ENCODE measurements around the gene CAV1.

CAV1 gene

DNA sequence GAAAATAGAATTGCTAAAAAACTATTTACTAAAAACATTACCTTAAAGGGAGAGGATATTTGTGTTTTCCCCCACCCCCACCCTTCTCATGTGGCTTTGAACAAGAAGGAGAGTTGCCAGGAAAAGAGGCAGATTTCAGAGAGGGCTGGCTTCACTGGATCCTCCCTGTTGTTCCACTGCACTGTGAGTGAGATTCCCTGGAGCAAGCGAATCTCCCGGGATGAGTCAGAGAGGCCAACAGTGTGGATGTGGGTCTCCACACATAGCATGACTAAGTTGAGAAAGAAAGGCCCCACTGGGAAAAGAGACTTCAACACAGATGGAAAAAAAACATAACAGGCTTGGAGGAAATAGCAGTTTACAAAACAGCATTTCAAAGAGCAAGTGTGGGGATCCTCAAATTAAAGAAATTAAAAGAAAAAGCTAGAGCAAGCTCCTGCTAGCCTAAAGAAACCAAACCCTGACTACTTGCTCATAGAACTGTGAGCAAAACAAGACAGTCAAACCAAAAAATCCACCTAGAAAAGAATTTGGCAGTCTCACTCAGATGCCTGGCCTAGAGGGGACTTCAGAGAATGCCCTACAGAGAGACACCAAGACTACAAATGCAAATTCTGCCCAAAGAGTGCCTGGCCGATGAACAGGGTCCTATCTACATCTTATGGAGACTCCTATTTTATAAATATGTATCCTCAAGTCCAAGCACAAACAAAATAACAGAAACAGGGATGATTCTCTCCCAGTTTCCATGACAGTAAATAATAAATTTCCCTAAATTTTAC lies 3.4 kb downstream of the CAV1 start:
- peak in 1 of 56 donors; percentile 12 for DNase-seq

DNA sequence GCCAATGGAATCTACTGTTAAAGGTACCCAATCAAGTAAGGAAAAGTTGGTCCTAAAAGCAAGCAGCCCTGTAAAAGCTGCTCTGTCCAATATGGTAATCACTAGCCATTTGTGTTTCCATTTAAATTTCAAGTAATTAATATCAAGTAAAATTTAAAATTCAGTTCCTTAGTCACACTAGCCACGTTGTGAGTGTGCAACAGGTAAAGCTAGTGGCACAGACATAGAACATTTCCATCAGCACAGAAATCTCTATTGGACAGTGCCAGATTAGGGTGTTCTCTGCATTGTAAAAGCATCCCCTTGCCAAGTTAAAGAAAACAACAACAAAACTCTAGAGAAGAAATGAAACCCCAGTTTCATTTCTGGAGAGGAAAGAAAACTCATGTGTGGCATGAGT lies 4.4 kb downstream of the CAV1 start:
- no peak for DNase-seq

DNA sequence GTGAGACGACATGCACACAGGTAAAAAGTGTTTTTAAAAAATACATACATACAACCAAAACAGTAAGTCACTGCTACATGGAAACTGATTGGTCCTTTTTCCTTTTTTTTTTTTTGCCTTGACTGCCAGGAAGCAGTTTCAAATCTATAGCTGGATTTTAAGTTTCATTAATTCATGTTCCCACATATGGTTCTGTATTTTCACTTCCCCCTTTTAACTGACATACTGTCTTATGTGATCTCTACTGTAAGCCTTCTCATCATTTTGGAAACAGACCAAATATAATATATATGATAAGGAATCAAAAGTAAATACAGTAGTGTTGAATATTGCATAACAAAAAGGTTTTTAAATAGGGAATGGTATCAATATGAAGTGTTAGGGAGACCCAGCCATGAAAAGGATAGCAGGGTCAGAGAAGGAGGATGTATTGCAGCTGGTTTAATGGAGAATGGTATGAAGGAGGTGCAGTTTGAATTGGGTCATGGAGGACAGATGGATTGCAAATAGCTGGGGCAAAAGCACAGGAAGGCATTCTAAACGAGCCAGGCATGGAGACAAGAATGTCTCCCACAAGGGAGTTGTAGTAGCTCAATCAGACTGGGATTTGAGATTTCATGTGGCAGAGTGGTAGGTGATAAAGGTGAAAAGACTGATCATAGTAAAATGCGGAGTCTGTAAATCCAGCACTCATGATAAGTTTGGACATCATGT lies 5.4 kb downstream of the CAV1 start:
- no peak for DNase-seq

DNA sequence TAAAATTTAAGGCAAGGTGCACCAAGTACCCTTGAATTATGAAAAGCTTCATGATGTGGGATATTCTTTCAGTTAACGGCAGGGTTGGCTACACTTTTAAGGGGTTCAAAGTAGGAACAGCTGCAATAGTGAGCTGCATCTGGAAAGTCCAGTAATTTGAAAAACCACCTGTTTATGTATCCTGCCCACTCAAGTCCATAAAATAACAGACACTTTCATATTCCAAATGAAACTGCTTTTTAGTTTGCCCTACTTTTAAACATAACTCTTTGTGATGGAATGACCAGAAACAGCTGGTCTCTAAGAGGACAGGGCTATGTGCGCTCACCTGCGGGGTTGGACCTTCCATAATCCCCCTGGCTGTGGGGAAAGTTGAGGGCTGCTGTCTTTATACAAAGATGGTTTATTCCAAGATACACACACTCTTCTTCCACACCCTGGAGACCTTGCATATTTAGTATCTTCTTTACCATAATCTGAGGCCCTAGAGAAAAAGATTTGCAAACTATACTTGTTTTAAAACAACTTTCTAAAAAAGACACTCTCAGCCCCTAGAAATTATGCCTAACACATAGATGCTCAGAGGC lies 7.4 kb downstream of the CAV1 start:
- DNase-seq = no peak

DNA sequence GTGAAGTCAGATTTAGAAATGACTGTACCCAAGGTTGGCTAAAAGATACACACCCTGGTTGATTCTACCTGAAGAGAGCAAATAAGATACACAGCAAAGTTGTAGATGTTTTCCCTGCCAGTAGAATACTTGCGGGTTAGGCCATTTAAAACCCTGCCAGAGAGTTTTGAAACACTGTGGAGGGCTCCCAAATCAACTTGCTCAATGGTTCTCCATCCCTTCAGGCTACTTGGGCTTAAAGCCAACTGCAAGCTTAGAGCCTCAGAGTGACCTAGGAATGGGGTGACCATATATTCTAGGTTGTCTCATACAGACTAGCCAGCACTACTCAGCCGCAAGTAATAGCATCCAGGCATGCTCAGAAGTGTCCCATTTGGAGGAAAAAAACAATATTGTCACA lies 10.0 kb downstream of the CAV1 start:
- no peak for DNase-seq

DNA sequence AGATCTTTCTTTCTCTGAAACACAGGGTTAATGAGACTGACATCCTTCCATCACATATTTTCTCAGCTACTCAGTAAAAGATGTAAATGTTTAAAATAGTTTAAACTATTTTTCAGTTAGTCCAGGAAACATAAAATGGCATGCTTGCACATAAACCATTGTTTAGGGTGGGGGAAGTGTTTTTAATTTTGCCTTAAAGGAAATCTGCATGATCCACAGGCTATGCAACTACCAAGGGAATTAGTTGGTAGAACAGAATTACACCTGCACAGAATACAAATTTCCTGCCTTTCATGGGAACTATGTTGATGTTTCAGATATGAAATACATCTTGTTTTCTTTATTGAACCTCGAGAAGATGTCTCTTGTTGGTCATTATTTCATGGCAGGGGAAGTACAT lies 10.6 kb downstream of the CAV1 start:
- DNase-seq = no peak

DNA sequence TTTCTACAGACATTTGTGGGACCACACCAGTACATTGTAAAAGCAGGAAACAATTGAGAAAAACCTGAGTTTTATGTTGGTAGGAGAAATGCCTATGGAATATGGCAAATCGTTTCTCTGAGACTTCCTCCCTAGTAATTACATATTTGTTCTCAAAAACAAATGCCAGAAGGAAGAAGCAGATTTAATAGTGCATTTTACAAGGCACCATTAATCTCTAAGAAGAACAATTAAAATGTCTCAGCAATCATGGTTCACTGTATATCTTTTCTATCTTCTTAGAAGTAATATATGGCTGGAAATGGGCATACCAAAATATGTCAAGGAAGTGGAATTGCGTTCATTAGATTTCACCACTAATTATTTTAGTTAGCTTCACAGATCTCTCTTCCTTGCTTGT lies 13.3 kb downstream of the CAV1 start:
- DNase-seq = no peak

DNA sequence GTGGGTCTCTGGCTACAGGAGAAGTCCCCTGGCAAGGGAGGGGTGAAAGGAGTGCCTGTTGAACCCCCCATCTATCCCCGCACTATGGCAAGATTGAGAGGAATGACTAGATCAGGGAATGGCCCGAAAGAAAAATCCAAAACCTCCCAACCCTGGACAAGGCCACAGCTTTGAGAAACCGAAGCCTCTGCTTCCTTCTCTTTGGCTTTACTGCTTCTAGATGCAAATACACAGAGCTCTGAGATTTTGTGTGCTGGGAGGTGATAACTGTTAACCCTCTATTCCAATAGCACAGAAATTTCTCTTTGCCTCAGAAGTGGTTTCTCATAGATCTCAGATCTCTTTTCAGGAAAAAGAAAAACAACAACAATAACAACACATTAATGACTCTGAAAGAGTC lies 15.0 kb downstream of the CAV1 start:
- DNase-seq = no peak

DNA sequence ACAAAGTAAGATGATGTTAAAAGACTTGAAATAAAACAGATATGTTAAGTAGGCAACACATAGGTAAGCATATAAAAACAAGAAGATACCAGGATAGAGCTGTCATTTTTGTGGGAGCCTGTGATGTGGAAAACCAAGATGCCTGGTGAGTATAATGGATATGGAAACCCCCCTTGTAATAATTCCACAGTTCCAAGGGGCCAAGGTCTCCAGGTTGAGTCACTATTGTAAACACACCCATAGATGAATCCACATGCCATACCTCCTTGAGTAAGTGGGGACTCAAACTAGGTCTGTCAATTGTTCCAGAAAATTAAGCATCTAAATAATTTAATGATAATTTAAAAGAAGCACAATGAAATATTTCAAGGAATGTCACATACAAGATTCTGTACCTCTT lies 15.9 kb downstream of the CAV1 start:
- no peak for DNase-seq

DNA sequence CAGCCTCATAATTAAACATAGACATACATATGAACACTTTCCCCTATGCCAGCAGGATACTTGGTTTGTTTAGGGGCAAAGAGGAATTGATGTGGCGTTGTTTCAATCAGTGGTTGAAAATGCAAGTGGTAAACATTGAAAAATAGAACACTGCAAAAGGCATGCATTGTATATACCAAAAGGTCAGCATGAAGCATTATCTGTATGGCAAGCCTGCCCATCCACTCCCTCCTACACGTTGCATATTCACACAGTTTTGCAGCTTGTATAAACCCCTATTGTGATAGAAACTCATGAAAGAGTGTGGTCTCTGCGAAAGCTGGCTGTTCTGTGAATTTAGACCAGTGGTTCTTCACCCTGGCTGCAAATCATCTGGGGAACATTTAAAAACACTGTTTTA lies 17.1 kb downstream of the CAV1 start:
- no peak for DNase-seq

DNA sequence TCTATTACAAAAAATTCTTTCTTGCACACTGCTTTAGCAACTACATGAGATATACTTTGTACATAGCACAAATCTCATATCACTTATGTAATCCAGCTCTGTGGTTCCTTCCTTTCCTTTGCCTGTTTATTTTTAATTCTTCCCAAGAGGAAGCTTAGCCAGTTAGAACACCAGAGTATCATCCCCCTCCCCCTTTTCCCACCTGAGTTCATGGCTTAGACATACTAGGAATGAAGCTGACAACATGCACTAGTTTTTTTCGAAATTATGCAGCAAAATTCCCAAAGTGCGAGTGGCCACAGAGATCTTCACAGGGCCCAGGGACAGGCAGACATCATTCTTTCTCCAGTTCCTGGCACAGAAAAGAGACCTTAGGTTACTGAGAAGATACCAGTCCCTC lies 17.8 kb downstream of the CAV1 start:
- no peak for DNase-seq

DNA sequence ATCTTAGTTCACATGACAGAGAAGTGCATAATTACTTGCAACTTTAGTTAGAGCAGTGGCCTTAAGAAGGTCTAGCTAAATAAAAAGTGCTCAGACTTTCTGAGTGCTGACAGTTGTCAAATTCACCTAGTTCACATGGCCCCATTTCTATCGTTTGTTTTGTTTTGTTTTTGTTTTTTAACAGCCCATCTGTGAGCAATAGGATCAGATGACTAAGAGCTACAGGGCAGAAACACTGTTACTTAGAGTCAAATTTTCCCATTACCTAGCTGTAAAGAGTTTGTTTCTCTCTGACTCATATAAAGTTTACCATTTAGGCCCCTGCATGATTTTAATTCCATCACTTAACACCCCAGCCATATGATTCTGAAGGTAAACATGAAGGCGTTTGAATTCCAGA lies 18.8 kb downstream of the CAV1 start:
- DNase-seq = no peak

DNA sequence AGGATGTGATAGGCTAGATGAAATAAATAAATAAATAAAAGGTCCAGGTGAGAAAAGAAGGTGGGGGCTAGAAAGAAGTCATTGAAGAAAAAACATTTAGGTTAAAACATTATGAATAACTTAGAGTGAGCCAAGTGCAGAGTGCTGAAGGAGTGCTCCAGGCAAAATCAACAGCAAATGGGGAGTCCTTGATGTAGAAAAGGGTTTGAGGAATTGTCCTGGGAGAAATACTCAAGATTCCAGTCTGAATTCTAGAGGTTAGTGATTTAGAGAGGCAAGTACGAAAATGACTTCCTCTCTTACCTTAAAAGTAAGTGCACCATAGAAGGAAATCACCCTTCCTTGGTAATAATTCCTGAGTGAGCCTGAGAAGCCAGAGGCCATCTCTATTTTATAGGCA lies 19.7 kb downstream of the CAV1 start:
- no peak for DNase-seq

DNA sequence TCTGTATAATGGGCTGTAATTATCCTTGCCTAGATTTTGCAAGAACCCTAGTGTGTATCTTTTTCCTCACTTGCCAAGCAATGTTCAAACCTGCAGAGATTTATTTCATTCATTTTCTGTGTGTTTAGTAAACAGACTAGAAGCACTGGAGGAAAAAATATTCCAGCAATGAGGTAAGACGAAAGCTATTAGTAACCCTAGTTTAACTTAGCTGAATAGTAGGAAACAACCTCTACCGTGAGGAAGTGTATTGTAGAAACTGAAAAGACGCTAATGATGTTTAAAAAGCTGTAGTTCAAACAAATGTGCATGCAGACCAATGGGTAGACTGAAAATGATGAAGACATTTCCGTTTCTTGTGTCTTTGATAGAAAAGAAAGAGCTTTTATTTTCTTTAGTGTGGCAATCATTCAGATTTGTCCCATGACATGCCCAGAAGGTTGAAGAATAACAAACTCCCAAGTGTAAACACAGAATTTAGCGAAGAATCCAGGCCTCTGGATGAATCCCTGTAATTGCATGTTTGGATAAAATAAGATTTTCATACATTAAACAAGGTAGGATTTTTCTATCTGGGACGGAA lies 20.7 kb downstream of the CAV1 start:
- no peak for DNase-seq

DNA sequence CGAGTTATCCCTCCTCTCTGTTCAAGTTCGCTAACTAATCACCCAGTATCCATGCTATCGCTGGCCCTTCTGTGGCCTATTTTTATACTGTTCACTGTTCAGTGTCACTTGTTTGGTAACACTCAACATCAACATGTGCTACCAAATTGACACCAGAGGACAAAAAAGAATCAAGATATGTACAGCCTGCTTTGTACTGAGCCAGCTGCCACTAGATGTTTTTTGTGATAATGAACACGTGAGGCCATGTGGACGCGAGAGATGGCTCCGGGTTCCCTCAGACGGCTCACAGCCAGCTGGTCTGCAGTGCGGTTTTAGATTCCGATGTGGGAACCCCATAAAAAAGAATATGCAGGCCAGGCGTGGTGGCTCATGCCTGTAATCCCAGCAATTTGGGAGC lies 21.2 kb downstream of the CAV1 start:
- no peak for DNase-seq

DNA sequence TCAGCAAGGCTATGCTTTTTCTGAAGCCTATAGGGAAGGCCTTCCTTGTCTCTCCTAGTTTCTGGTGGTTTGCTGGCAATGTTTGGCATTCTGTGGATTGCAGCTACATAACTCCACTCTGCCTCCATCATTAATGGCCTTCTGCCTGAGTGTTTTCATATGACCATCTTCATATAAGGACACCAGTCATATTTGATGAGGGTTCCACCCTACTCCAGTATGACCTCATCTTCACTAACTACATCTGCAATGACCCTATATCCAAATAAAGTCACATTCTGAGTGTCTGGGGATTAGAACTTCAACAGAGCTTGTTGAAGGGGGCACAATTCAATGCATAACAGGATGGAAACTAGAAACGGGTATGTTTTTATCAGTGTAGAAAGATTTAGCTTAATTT lies 22.1 kb downstream of the CAV1 start:
- no peak for DNase-seq

DNA sequence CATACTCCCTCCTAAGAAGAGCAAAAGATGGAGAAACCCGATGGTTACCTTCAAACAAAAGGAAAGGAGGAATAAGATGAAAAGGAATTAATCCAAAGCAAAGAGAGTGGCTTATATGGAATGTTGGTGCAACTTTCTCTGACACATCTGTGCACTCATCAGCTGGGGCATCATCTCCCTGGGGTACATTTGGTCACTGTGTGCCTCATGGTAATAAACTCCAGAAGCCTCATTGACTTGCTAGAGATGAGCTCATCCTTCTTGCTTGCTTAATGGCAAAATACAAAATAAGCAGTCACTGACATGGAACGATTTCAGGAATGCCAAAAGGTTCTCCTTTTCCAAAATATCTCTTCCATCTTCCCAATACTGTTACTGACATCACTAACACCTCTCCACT lies 22.5 kb downstream of the CAV1 start:
- no peak for DNase-seq

DNA sequence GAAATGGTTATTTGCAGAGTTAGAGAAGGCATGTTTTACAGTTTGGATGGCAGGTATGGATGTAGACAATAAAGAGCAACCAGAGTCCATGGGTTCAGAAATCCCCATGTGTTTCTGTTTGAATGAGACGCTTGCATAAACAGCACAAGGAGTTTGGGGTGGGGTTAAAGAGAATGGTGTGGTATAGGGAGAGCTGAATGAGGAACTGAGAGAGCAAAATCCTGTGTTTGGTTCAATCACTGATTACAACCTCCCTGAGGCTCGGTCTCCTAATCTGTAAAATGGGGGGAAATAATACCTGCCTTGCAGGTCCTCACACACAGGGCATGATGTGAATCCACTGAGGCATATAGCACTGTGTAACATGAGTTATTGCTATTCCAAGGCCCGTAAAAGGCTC lies 23.7 kb downstream of the CAV1 start:
- no peak for DNase-seq

DNA sequence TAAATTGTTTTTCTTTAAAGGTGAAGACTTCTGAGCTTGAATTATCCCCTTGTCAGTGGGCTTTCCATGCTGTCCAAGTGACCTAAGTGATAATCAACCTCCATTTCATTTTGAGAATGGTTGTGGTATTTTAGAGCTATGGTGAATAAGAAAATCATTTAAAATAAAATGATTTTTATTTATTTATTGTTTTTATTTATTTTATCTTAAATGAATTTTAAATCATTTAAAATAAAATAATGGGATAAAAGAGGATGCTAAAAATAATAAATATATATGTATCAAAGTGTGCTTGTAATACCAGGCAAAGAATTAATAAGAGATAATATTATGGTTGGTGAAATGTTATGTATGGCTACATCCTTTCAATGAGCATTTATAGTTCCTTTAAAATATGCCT lies 24.5 kb downstream of the CAV1 start:
- DNase-seq = no peak

DNA sequence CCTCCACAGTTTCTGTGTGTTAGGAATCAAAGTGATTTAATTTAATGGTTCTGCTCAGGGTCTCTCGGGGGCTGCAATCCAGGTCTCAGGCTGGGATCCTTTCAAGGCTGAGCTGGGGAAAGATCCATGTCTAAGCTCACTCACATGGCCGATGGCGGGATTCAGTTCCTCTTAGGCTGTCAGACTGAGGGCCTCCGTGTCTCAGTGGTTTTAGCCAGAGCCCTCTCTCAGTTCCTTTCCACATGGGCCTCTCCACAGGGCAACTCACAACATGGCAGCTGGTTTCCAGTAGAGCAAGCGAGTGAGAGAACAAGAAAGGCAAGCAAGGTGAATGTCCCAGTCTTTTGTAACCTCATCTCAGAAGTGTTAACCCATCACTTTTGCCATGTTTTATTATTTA lies 26.9 kb downstream of the CAV1 start:
- no peak for DNase-seq

DNA sequence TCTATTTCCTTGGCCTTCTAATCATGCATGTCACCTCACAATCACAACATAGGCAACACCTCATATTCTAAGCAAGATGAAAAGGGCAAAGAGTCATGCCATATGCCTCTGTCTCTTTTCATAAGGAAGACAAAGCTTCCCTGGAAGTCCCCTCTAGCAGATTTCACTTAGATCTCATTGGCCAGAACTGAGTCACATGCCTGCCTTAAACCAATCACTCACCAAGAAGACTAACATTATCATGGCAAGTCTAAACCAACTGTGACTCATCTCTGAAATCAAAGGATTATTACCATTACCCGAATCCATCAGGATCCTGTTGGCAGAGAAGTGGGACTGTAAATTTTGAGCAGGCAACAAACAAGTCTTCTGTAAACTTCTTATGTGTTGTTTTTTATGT lies 27.8 kb downstream of the CAV1 start:
- no peak for DNase-seq

DNA sequence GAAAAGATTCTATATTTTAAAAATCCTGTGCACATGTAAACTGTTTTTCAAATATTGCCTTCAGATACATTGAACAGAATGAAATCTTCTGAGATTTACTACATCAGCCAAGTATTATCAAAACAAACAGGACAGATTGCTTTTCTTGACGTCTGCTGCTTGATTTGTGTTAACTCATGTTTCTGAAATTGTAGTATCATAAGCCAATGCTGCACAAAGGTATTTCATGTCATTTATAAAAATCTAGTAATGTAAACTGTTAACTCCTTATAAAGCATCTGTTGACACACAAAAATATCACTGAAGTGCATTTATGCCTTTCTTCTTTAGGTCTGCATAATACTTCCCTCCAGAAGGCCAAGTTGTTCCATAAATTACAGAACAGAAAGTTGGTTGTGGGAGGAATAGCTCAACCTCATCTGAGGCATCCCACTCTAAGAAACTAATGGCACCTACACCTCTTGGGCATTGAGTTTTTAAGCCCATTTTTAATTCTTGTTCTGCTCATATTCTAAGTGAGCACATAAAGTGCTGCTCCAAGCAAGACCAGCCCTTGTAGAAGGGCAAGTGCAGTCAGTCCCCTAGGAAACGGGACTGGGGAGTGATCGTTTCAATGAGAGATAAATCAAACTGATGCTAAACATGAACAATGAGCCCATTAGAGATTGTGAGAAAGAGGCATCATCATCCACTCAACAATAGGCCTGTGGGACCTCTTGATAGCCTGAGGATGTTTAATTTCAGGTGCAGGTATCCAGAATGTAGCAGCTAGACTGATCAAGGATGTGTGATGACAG lies 28.5 kb downstream of the CAV1 start:
- no peak for DNase-seq
